ENCODE measurements around the gene COA7.

COA7 gene

GRCh38 chr1:52686830-52687229, 11.3 kb downstream of the COA7 start:
- POLR2A ChIA-PET: interaction anchor here (1.0 to 1.2 kb wide), 4 partner anchors 11 to 283 kb away, joined by 3 to 4 read pairs (median 4); partner anchors contain the start of genes ORC1, PRPF38A and TUT4
- CTCF ChIA-PET: interaction anchor here (0.6 to 1.5 kb wide), 4 partner anchors 10 to 260 kb away, joined by 3 to 9 read pairs (median 5); no protein-coding TSS in a partner anchor
- TF ChIP-seq ELF4 (IDR thresholded peaks at IDR 0.05) (no peak), PKNOX1 (IDR thresholded peaks at IDR 0.05) (no peak), LEF1 (IDR thresholded peaks at IDR 0.05; ENCODE audit: borderline replicate concordance) (no peak), FOXM1 (IDR thresholded peaks at IDR 0.05; ENCODE audit: borderline replicate concordance) (no peak), BHLHE40 (IDR thresholded peaks at IDR 0.05; ENCODE audit: borderline replicate concordance) (no peak), L3MBTL2 (conservative IDR thresholded peaks at IDR 0.05) (no peak), HDGF (IDR thresholded peaks at IDR 0.05; ENCODE audit: borderline replicate concordance) (no peak), NFRKB (IDR thresholded peaks at IDR 0.05) (no peak), SP1 (IDR thresholded peaks at IDR 0.05) (no peak), CTBP1 (IDR thresholded peaks at IDR 0.05; ENCODE audit: borderline replicate concordance) (no peak), FOXA1 (IDR thresholded peaks at IDR 0.05) (no peak), FOXK2 (IDR thresholded peaks at IDR 0.05) (no peak)
- no peak for DNase-seq (ENCODE audit: extremely low spot score)

- ChIA-PET CTCF (interaction anchor here (0.6 to 1.6 kb wide), 9 partner anchors 9 to 261 kb away, joined by 3 to 9 read pairs (median 3); partner anchors contain the start of gene ZYG11B), POLR2A (interaction anchor here (1.0 to 1.2 kb wide), 3 partner anchors 10 to 282 kb away, joined by 3 to 4 read pairs (median 3); partner anchors contain the start of genes ORC1, PRPF38A and TUT4)
- TF ChIP-seq ZNF384 (IDR thresholded peaks at IDR 0.05): peak; percentile 97
- DNase-seq (ENCODE audit: extremely low spot score): peak; percentile 75
These were observed 11.8 kb downstream of the COA7 start for GRCh38 chr1:52686261-52686751.

- ChIA-PET CTCF (no interaction called here), POLR2A (no interaction called here)
- no peak for DNase-seq (ENCODE audit: extremely low spot score)
- TF ChIP-seq ELF4 (IDR thresholded peaks at IDR 0.05) (no peak), CTBP1 (IDR thresholded peaks at IDR 0.05; ENCODE audit: borderline replicate concordance) (no peak), NFRKB (IDR thresholded peaks at IDR 0.05) (no peak), LEF1 (IDR thresholded peaks at IDR 0.05; ENCODE audit: borderline replicate concordance) (no peak), SP1 (IDR thresholded peaks at IDR 0.05) (no peak), FOXK2 (IDR thresholded peaks at IDR 0.05) (no peak), HDGF (IDR thresholded peaks at IDR 0.05; ENCODE audit: borderline replicate concordance) (no peak), ARNT (IDR thresholded peaks at IDR 0.05) (no peak), FOXA1 (IDR thresholded peaks at IDR 0.05) (no peak), PKNOX1 (IDR thresholded peaks at IDR 0.05) (no peak), ZNF384 (IDR thresholded peaks at IDR 0.05) (no peak), BHLHE40 (IDR thresholded peaks at IDR 0.05; ENCODE audit: borderline replicate concordance) (no peak), FOXM1 (IDR thresholded peaks at IDR 0.05; ENCODE audit: borderline replicate concordance) (no peak)
These were observed 13.6 kb downstream of the COA7 start for GRCh38 chr1:52684545-52684944.

GRCh38 chr1:52683367-52683940, 14.7 kb downstream of the COA7 start:
- no peak for DNase-seq (ENCODE audit: extremely low spot score)
- POLR2A ChIA-PET: interaction anchor here (0.9 kb wide), 1 partner anchor 279 kb away, joined by 3 read pairs; the partner anchor contains the start of genes ORC1 and PRPF38A
- TF ChIP-seq FOXA1 (IDR thresholded peaks at IDR 0.05) (no peak), NFRKB (IDR thresholded peaks at IDR 0.05) (no peak), ELF4 (IDR thresholded peaks at IDR 0.05) (no peak), PKNOX1 (IDR thresholded peaks at IDR 0.05) (no peak), TARDBP (IDR thresholded peaks at IDR 0.05) (no peak), LEF1 (IDR thresholded peaks at IDR 0.05; ENCODE audit: borderline replicate concordance) (no peak), CTBP1 (IDR thresholded peaks at IDR 0.05; ENCODE audit: borderline replicate concordance) (no peak), SUZ12 (IDR thresholded peaks at IDR 0.05) (no peak)
- CTCF ChIA-PET: no interaction called here

- TF ChIP-seq PKNOX1 (IDR thresholded peaks at IDR 0.05) (no peak), ZNF384 (IDR thresholded peaks at IDR 0.05) (no peak), L3MBTL2 (conservative IDR thresholded peaks at IDR 0.05) (no peak), FOXA1 (IDR thresholded peaks at IDR 0.05) (no peak), LEF1 (IDR thresholded peaks at IDR 0.05; ENCODE audit: borderline replicate concordance) (no peak), HDGF (IDR thresholded peaks at IDR 0.05; ENCODE audit: borderline replicate concordance) (no peak), NFRKB (IDR thresholded peaks at IDR 0.05) (no peak), SP1 (IDR thresholded peaks at IDR 0.05) (no peak), TARDBP (IDR thresholded peaks at IDR 0.05) (no peak), CTBP1 (IDR thresholded peaks at IDR 0.05; ENCODE audit: borderline replicate concordance) (no peak), SUZ12 (IDR thresholded peaks at IDR 0.05) (no peak), ELF4 (IDR thresholded peaks at IDR 0.05) (no peak), FOXK2 (IDR thresholded peaks at IDR 0.05) (no peak), FOXM1 (IDR thresholded peaks at IDR 0.05; ENCODE audit: borderline replicate concordance) (no peak), ARNT (IDR thresholded peaks at IDR 0.05) (no peak)
- ChIA-PET POLR2A (no interaction called here), CTCF (no interaction called here)
- DNase-seq (ENCODE audit: extremely low spot score): no peak
These were observed 17.0 kb downstream of the COA7 start for GRCh38 chr1:52681136-52681535.
